ENCODE measurements around the gene GMPR.

Gene GMPR

DNA sequence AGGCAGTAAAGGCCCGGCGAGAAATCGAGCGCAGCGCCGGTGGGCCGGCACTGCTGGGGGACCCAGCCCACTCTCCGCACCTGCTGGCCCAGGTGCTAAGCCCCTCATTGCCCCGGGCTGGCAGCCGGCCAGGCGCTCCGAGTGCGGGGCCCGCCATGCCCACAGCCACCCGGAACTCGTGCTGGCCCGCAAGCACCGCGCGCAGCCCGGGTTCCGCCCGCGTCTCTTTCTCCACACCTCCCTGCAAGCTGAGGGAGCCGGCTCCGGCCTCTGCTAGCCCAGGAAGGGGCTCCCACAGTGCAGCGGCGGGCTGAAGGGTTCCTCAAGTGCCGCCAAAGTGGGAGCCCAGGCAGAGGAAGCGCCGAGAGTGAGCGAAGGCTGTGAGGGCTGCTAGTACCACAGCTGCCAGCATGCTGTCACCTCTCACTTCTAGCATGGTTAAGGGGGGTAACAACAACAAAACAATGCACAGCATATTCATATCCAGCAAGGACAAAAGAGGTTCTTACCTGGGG, 11.3 kb upstream of the GMPR start:
- no peak for DNase-seq (ENCODE audit: insufficient read length)
- no peak for TF ChIP-seq POLR2AphosphoS5 (IDR thresholded peaks at IDR 0.05; ENCODE audit: low read depth, low read length)
- TF ChIP-seq TAF1 (IDR thresholded peaks at IDR 0.05; ENCODE audit: borderline replicate concordance, low read depth, low read length): no peak
- TF ChIP-seq POLR2A (IDR thresholded peaks at IDR 0.05; ENCODE audit: low read depth, low read length): no peak
- FAIRE-seq: no peak

DNA sequence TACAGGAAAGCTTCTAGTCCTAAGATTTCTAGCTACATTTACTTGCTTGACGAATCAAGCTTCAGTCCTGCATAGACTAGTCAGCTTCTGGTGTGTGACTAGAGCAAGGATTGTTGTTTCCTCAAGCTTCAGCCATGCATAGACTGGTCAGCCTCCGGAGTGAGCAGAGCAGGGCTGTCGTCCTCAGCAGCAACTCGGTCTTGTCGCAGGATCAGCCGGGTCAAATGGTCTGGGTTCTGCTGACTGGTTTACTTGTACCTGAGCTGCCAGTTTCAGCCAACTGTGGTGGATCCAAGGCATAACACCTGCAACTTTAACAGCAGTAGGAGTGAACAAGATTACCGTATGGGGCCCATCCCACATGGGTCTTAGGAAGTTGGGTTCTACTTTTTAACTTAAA, 10.8 kb upstream of the GMPR start:
- no peak for TF ChIP-seq POLR2AphosphoS5 (IDR thresholded peaks at IDR 0.05; ENCODE audit: low read depth, low read length)
- no peak for TF ChIP-seq POLR2A (IDR thresholded peaks at IDR 0.05; ENCODE audit: low read depth, low read length)
- TF ChIP-seq TAF1 (IDR thresholded peaks at IDR 0.05; ENCODE audit: borderline replicate concordance, low read depth, low read length): no peak
- no peak for FAIRE-seq

DNA sequence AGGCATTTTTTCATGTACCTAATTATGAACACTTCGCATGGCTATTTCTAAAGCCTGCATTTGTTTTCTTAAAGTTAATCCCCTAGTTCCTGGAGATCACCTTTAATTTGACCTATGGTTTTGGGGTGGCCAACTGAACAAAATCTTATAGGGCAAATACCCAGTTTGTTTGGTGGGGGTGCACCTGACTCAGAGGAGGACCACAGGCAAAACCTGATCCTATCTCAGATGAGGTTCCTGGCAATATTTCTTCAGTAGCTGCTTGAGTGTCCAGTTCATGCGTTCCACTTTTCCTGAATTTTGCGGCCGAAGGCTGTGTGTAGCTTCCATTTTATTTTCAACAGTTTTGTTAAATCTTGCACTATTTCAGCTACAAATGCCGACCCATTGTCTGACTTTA, 10.3 kb upstream of the GMPR start:
- no peak for FAIRE-seq

More for the DNA sequence above, 10.8 kb upstream of the GMPR start:
- no peak for DNase-seq (ENCODE audit: insufficient read length)

DNA sequence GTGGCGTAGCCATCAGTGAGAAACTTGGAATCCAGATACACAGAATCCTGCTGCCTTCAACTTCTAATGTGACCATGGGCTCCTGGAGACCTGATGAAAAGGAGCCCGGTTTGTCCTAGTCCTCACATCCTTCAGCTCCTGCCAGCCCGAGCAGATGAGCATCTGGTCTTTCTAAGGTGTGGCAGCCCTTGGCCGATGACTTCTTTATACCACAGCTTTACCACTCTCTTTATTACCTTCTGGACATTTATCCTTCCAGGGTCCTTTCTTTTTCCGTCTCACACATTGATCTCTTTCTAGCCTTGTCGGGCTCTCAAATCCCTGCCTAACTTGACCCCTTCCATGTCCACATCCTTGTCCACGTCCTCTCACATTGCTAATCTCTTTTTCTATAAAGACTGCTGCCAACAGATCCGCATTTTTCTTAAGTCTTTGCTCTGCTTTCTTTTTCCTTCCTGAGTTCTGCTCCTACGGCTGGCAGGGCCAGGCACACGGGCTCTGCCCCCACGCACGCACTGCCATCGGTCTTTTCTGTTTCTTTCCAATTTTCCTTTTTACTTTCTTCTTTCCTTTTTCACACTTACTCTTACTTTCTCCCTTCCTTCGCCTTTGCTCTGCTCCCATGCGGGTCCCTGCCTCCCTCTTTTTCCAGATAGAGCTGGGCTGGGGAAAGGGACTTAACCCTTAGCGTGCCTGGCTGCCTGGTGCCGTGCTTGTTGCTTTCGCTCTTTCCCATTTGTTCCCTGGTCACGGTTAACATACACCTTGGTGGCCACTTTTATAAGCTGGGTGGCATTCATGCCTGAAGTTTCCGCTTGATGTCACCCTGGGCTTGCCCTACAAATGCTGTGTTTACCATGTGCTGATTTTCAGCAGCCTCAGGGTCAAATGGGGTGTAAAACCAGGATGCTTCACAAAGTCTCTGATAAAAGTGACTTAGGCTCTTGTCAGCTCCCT, 9.4 kb upstream of the GMPR start:
- DNase-seq (ENCODE audit: insufficient read length) (no peak), FAIRE-seq (no peak)
- TF ChIP-seq POLR2A (IDR thresholded peaks at IDR 0.05; ENCODE audit: low read depth, low read length) (no peak), TAF1 (IDR thresholded peaks at IDR 0.05; ENCODE audit: borderline replicate concordance, low read depth, low read length) (no peak), POLR2AphosphoS5 (IDR thresholded peaks at IDR 0.05; ENCODE audit: low read depth, low read length) (no peak)

More for the DNA sequence above, 10.3 kb upstream of the GMPR start:
- no peak for DNase-seq (ENCODE audit: insufficient read length)
- no peak for TF ChIP-seq TAF1 (IDR thresholded peaks at IDR 0.05; ENCODE audit: borderline replicate concordance, low read depth, low read length)
- TF ChIP-seq POLR2A (IDR thresholded peaks at IDR 0.05; ENCODE audit: low read depth, low read length): no peak
- TF ChIP-seq POLR2AphosphoS5 (IDR thresholded peaks at IDR 0.05; ENCODE audit: low read depth, low read length): no peak

DNA sequence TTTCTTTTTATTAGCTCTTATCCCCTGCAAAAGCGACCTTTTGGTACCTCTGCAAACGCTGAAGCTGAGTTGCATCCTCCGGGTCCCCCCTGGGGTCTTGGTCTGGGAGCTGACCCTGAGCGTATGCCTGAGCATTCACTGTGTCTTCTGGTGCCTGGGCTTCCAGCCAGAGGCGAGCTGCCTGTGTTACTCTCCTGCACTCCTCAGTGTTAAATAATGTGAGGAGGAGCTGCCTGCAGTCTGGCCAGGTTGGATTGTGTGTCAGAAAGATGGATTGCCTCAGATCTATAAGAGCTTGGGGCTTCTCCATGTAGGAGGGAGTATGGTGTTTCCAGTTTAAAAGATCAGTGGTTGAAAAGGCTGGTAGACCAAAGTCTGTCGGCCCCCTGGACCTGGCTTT, 8.7 kb upstream of the GMPR start:
- TF ChIP-seq POLR2A (IDR thresholded peaks at IDR 0.05; ENCODE audit: low read depth, low read length) (no peak), POLR2AphosphoS5 (IDR thresholded peaks at IDR 0.05; ENCODE audit: low read depth, low read length) (no peak), TAF1 (IDR thresholded peaks at IDR 0.05; ENCODE audit: borderline replicate concordance, low read depth, low read length) (no peak)
- DNase-seq (ENCODE audit: insufficient read length) (no peak), FAIRE-seq (no peak)

DNA sequence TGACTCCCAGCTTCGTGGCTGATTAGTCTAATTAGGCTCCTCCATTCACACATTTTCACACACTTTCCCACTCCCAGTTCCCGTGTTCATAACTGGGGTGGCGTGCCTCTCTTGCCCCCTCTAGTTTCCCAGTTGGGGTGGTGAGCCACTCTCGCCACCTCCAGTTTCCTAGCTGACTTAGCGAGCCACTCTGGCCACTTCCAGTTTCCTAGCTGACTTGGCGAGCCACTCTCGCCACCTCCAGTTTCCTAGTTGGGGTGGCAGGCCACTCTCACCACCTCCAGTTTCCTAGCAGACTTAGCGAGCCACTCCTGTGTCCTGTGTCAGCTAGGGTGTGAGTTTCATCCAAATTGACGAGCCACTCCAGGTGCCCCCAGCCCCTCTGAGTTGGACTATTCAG, 7.4 kb upstream of the GMPR start:
- TF ChIP-seq POLR2A (IDR thresholded peaks at IDR 0.05; ENCODE audit: low read depth, low read length): no peak
- TF ChIP-seq TAF1 (IDR thresholded peaks at IDR 0.05; ENCODE audit: borderline replicate concordance, low read depth, low read length): no peak
- TF ChIP-seq POLR2AphosphoS5 (IDR thresholded peaks at IDR 0.05; ENCODE audit: low read depth, low read length): no peak
- no peak for DNase-seq (ENCODE audit: insufficient read length)
- no peak for FAIRE-seq

DNA sequence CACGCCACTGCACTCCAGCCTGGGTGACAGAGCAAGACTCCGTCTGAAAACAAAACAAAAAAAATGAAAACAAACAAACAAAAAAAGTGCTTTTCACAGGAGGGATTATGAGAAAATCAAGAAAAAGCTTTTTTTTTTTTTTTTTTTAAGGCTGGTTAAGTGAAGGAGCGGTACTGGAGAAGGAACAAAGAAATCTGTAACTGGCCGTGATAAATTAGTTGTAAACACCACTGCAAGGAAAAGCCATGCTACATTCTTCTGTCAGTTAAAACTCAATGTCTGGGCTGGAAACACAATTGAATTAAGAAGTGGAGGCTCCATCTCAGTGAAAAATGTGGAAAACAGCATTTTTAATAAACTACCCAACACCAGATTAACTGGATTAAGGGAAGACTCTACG, 6.3 kb upstream of the GMPR start:
- FAIRE-seq: no peak
- TF ChIP-seq TAF1 (IDR thresholded peaks at IDR 0.05; ENCODE audit: borderline replicate concordance, low read depth, low read length) (no peak), POLR2AphosphoS5 (IDR thresholded peaks at IDR 0.05; ENCODE audit: low read depth, low read length) (no peak), POLR2A (IDR thresholded peaks at IDR 0.05; ENCODE audit: low read depth, low read length) (no peak)
- DNase-seq (ENCODE audit: insufficient read length): no peak

DNA sequence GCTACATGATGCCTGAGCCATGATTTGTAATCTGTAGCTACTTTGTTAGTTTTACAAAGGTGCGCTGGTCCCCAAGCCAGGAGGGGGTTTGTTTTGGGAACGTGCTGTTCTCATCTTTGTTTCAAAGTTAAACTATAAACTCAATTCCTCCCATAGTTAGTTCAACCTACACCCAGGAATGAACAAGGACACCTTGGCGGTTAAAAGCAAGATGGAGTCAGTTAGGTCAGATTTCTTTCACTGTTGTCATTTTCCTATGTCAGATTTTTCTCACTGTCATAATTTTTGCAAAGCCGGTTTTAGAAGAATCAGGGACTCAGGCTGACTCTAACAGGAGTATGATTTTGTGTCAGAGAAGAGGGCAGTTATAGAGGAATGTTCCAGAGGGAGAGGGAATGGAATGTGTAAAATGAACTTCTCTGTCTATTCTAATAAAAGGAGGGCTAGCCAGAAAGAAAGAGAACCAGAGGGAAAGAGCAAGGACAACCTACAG, 2.3 kb upstream of the GMPR start:
- DNase-seq (ENCODE audit: insufficient read length): no peak
- no peak for FAIRE-seq
- no peak for TF ChIP-seq POLR2A (IDR thresholded peaks at IDR 0.05; ENCODE audit: low read depth, low read length)
- TF ChIP-seq POLR2AphosphoS5 (IDR thresholded peaks at IDR 0.05; ENCODE audit: low read depth, low read length): no peak
- no peak for TF ChIP-seq TAF1 (IDR thresholded peaks at IDR 0.05; ENCODE audit: borderline replicate concordance, low read depth, low read length)

DNA sequence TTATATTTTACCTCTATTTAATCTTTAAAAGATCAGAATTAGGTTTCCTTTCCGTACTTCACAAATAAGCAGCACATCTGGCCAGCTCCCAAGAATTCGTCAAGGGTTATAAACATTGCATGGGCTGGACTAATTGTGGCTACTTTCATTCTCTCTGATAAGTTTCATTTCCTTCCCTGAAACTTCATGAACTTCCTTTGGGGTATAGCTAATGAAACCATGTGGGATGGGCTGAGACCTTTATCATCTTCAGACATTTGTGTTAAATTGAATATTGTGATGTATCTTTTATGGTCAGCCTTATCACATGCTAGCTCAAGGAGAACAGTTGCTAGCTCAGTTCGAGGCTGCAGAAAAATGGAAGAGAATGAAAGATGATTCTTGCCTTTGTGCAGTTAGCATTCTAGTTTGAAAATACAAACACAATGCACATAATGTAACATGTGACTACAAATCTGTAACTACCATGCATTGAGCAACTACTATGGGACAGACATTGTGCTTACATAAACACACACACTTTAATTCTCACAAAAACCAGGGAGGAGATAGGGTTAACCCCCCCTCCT, 1.7 kb upstream of the GMPR start:
- FAIRE-seq (peak; percentile 48), DNase-seq (ENCODE audit: insufficient read length) (no peak)
- TF ChIP-seq POLR2AphosphoS5 (IDR thresholded peaks at IDR 0.05; ENCODE audit: low read depth, low read length) (no peak), TAF1 (IDR thresholded peaks at IDR 0.05; ENCODE audit: borderline replicate concordance, low read depth, low read length) (no peak), POLR2A (IDR thresholded peaks at IDR 0.05; ENCODE audit: low read depth, low read length) (no peak)

DNA sequence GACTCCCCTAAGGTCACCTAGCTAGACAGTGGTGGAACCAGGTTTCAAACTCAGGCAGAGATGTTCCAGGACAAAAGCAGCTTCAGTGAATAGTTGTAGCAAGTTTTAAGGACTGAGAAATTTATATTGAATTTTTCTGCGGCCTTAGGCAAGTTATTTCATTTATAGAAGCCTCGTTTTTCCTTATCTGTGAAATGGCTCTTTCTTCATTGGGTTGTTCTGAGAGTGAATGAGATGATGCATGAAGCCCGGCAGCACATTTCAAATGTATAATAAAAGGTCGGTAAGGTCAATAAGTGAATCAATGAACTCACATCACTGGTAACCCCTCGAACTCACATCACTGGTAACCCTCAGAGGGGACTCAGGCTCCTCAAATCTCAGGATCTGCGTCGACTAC, 1.1 kb upstream of the GMPR start:
- FAIRE-seq: no peak

DNA sequence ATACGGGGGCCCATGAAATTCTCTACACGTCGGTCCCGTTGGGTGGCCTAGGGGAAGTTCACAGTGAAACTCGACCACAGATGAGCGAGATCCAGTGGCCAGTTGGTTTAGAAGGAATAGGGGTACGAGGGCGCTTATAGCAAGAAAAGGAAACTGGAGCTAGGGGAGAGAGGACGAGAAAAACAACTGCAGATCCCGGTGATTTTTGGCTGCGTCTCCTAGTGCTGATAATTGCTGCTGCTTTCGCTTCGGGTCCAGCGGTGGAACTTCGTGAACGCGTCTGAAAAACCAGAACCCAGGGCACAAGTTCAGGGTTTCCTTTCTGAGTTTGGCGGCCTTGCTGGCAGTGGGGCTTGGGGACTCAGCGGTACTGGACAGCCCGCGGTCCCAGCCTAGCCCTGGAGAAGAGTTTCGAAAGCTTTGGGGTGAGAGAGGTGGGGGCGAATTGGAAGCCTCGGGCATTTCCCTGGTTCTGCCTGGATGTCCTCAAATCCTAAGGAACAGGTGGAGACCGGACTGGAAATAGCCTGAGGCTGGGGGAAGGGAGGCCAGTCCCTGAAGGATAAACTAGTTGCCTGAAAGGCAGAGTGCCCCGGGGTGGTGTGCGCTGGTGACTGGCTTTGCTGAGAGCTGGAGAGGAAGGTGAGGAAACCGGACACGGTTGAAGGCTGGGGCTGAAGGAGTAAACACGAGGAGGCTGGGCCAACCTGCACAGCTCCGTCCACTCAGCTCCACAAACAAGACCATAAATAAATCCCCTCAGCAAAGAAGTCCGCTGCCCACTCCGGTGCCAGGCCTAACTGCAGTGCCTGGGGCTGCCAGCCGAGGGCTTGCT, 793 bp downstream of the GMPR start:
- peak; percentile 70 for FAIRE-seq
- DNase-seq (ENCODE audit: insufficient read length): no peak
- no peak for TF ChIP-seq POLR2A (IDR thresholded peaks at IDR 0.05; ENCODE audit: low read depth, low read length)
- TF ChIP-seq TAF1 (IDR thresholded peaks at IDR 0.05; ENCODE audit: borderline replicate concordance, low read depth, low read length): no peak
- no peak for TF ChIP-seq POLR2AphosphoS5 (IDR thresholded peaks at IDR 0.05; ENCODE audit: low read depth, low read length)

More for the DNA sequence above, 1.1 kb upstream of the GMPR start:
- no peak for DNase-seq (ENCODE audit: insufficient read length)
- TF ChIP-seq POLR2AphosphoS5 (IDR thresholded peaks at IDR 0.05; ENCODE audit: low read depth, low read length) (no peak), TAF1 (IDR thresholded peaks at IDR 0.05; ENCODE audit: borderline replicate concordance, low read depth, low read length) (no peak), POLR2A (IDR thresholded peaks at IDR 0.05; ENCODE audit: low read depth, low read length) (no peak)

Measured in GM12892 (cell line).